MG63 (cell line): ENCODE measurements around the gene PROSER2. TPM values are rescaled to one million over a fixed set of nuclear protein-coding genes. Genes with fewer than 3 reads are reported as not detected.
A peak's percentile ranks its signal among the peaks of the same experiment; 100 is the strongest.

Experiments
- DNase-seq: peaks from one replicate; pipeline ENCODE4 v3.0.0-alpha.2; 2020
- H3K27me3 ChIP-seq: fragments of 250-450 bp; sonication (Bioruptor Pico); 2 replicates; pipeline ENCODE4 v1.5.1; 2020; ENCODE audit warnings: mild to moderate bottlenecking, moderate library complexity
- H3K36me3 ChIP-seq: fragments of 250-450 bp; sonication (Bioruptor Pico); 2 replicates; pipeline ENCODE4 v1.5.1; 2020; ENCODE audit warnings: mild to moderate bottlenecking, moderate library complexity
- H3K4me3 ChIP-seq: fragments of 250-450 bp; sonication (Bioruptor Pico); 2 replicates; pipeline ENCODE4 v1.5.1; 2020; ENCODE audit warnings: mild to moderate bottlenecking, moderate library complexity
- H3K9me3 ChIP-seq: fragments of 250-450 bp; sonication (Bioruptor Pico); 2 replicates; pipeline ENCODE4 v1.5.1; 2020; ENCODE audit warnings: mild to moderate bottlenecking, moderate library complexity
- total RNA-seq: library from RNA; depleted of rRNA; stranded (reverse); fragments of >200 nt; shearing (Covaris generic); gene quantifications from 2 replicates; pipeline ENCODE4 v1.2.3, GENCODE V29; 2014; ENCODE audit warnings: low replicate concordance; rRNA removed

The PROSER2 gene
- total RNA-seq = 2.1 and 3.5 TPM in 2 replicates

GRCh38 chr10:11823122-11823988 lies at the start of gene PROSER2:
Gene PROSER2 (plus strand): TSS chr10:11823356. CDS start chr10:11852078, 28,722 bp downstream.
- Histone ChIP-seq H3K36me3 (no peaks in the 10 kb centered on the region), H3K9me3 (no peaks in the 10 kb centered on the region), H3K4me3 (peak within 1 kb of the TSS; percentile 64), H3K27me3 (no peaks in the 10 kb centered on the region)
- DNase-seq = peak; percentile 63

GRCh38 chr10:11773761-11774441 lies 49.3 kb upstream of the PROSER2 start:
- Histone ChIP-seq H3K27me3 (no peaks in the 10 kb centered on the region), H3K4me3 (no peak overlapping the region), H3K36me3 (no peaks in the 10 kb centered on the region), H3K9me3 (no peaks in the 10 kb centered on the region)
- DNase-seq = no peak

- Histone ChIP-seq H3K9me3 (no peaks in the 10 kb centered on the region), H3K4me3 (no peak overlapping the region), H3K27me3 (no peaks in the 10 kb centered on the region), H3K36me3 (no peaks in the 10 kb centered on the region)
- DNase-seq = no peak
Observed at GRCh38 chr10:11775412-11775811, 47.7 kb upstream of the PROSER2 start.

GRCh38 chr10:11776080-11776479 lies 47.1 kb upstream of the PROSER2 start:
- Histone ChIP-seq H3K27me3 (no peaks in the 10 kb centered on the region), H3K9me3 (no peaks in the 10 kb centered on the region), H3K36me3 (no peaks in the 10 kb centered on the region), H3K4me3 (no peak overlapping the region)
- DNase-seq = no peak

- H3K36me3 ChIP-seq = no peaks in the 10 kb centered on the region
- H3K9me3 ChIP-seq = no peaks in the 10 kb centered on the region
- no peak for DNase-seq
- no peaks in the 10 kb centered on the region for H3K27me3 ChIP-seq
- no peak overlapping the region for H3K4me3 ChIP-seq
Observed at GRCh38 chr10:11781114-11781513, 42.0 kb upstream of the PROSER2 start.

GRCh38 chr10:11782793-11783557 lies 40.2 kb upstream of the PROSER2 start:
- DNase-seq = no peak
- Histone ChIP-seq H3K4me3 (no peak overlapping the region), H3K9me3 (no peaks in the 10 kb centered on the region), H3K27me3 (no peaks in the 10 kb centered on the region), H3K36me3 (no peaks in the 10 kb centered on the region)

- DNase-seq = no peak
- H3K36me3 ChIP-seq = no peaks in the 10 kb centered on the region
- H3K27me3 ChIP-seq = no peaks in the 10 kb centered on the region
- no peaks in the 10 kb centered on the region for H3K9me3 ChIP-seq
- no peak overlapping the region for H3K4me3 ChIP-seq
Observed at GRCh38 chr10:11783558-11783865, 39.6 kb upstream of the PROSER2 start.

- H3K9me3 ChIP-seq = no peaks in the 10 kb centered on the region
- no peak overlapping the region for H3K4me3 ChIP-seq
- no peaks in the 10 kb centered on the region for H3K27me3 ChIP-seq
- no peaks in the 10 kb centered on the region for H3K36me3 ChIP-seq
- no peak for DNase-seq
Observed at GRCh38 chr10:11787374-11787773, 35.8 kb upstream of the PROSER2 start.

- Histone ChIP-seq H3K36me3 (no peaks in the 10 kb centered on the region), H3K4me3 (no peak overlapping the region), H3K27me3 (no peaks in the 10 kb centered on the region), H3K9me3 (no peaks in the 10 kb centered on the region)
- DNase-seq = no peak
Observed at GRCh38 chr10:11787846-11788245, 35.3 kb upstream of the PROSER2 start.

- no peak for DNase-seq
- Histone ChIP-seq H3K9me3 (no peaks in the 10 kb centered on the region), H3K27me3 (no peaks in the 10 kb centered on the region), H3K36me3 (no peaks in the 10 kb centered on the region), H3K4me3 (no peak overlapping the region)
Observed at GRCh38 chr10:11789306-11789705, 33.9 kb upstream of the PROSER2 start.

- Histone ChIP-seq H3K27me3 (no peaks in the 10 kb centered on the region), H3K9me3 (no peaks in the 10 kb centered on the region), H3K36me3 (no peaks in the 10 kb centered on the region), H3K4me3 (no peak overlapping the region)
- no peak for DNase-seq
Observed at GRCh38 chr10:11789956-11790355, 33.2 kb upstream of the PROSER2 start.

GRCh38 chr10:11793762-11794479 lies 29.2 kb upstream of the PROSER2 start:
- peak; percentile 34 for DNase-seq
- H3K4me3 ChIP-seq = no peak overlapping the region
- no peaks in the 10 kb centered on the region for H3K36me3 ChIP-seq
- no peaks in the 10 kb centered on the region for H3K27me3 ChIP-seq
- no peaks in the 10 kb centered on the region for H3K9me3 ChIP-seq

- Histone ChIP-seq H3K4me3 (no peak overlapping the region), H3K9me3 (no peaks in the 10 kb centered on the region), H3K27me3 (no peaks in the 10 kb centered on the region), H3K36me3 (no peaks in the 10 kb centered on the region)
- no peak for DNase-seq
Observed at GRCh38 chr10:11794566-11794965, 28.6 kb upstream of the PROSER2 start.

- no peak for DNase-seq
- no peaks in the 10 kb centered on the region for H3K36me3 ChIP-seq
- no peaks in the 10 kb centered on the region for H3K27me3 ChIP-seq
- no peak overlapping the region for H3K4me3 ChIP-seq
- no peaks in the 10 kb centered on the region for H3K9me3 ChIP-seq
Observed at GRCh38 chr10:11795101-11795920, 27.8 kb upstream of the PROSER2 start.

- DNase-seq = no peak
- H3K27me3 ChIP-seq = no peaks in the 10 kb centered on the region
- H3K36me3 ChIP-seq = no peaks in the 10 kb centered on the region
- H3K9me3 ChIP-seq = no peaks in the 10 kb centered on the region
- no peak overlapping the region for H3K4me3 ChIP-seq
Observed at GRCh38 chr10:11796474-11796873, 26.7 kb upstream of the PROSER2 start.

GRCh38 chr10:11797281-11797680 lies 25.9 kb upstream of the PROSER2 start:
- Histone ChIP-seq H3K4me3 (no peak overlapping the region), H3K27me3 (no peaks in the 10 kb centered on the region), H3K9me3 (no peaks in the 10 kb centered on the region), H3K36me3 (no peaks in the 10 kb centered on the region)
- DNase-seq = no peak
